HepG2 (cell line): ENCODE measurements around the gene HTD2. TPM values are rescaled to one million over a fixed set of nuclear protein-coding genes. Genes with fewer than 3 reads are reported as not detected.

Experiments used
- ATAC-seq: fragments of 200-7000 bp; cut with Tn5 transposase; 3 replicates; pipeline ENCODE4 v1.9.1; 2020; ENCODE audit warnings: mild to moderate bottlenecking, moderate library complexity
- BruUV-seq: library from RNA; stranded (reverse); fragments of 400-500 nt; replicated peaks from 2 replicates; lab custom pipeline; 2021; lab: Mats Ljungman, UMichigan
- CTCF ChIA-PET: fragments of 300-600 bp; formaldehyde crosslinking; extraction: SDS; loops from one replicate; lab custom pipeline; 2021; ENCODE audit warnings: low total read pairs, inconsistent platforms, low intra/inter-chr PET ratio; lab: Yijun Ruan, JAX
- POLR2A ChIA-PET: fragments of 350-600 bp; sonication (Branson Sonifier 250); formaldehyde crosslinking; loops from one replicate; lab custom pipeline; 2020; ENCODE audit warnings: antibody characterized with exemption, inconsistent platforms; lab: Yijun Ruan, JAX
- DNase-seq: peaks from one replicate; pipeline ENCODE4 v3.0.0-alpha.2; 2015; ENCODE audit warnings: low spot score
- FAIRE-seq: peaks from 3 replicates; lab custom pipeline; 2011; peaks lifted over from hg19 to GRCh38; lab: Jason Lieb, UNC
- H2AFZ ChIP-seq: one replicate; pipeline ENCODE4 v1.6.1; 2011; ENCODE audit warnings: low read length, inconsistent platforms
- H3K27ac ChIP-seq: fragments of 300-600 bp; 3 replicates; pipeline ENCODE4 v1.8.0; 2011; ENCODE audit warnings: mixed run types, mild to moderate bottlenecking, mixed read lengths, low read length, inconsistent platforms; ENCODE audit not compliant: insufficient read depth; ENCODE audit errors: extremely low read length
- H3K27me3 ChIP-seq, 2 experiments: fragments of 200-600 bp in 1 of 2; 2 replicates in 1 of 2; 3 replicates in 1 of 2; pipeline versions ENCODE4 v1.6.0 to v1.8.0; 2011; ENCODE audit warnings: low read length in 2 of 2, mild to moderate bottlenecking in 2 of 2, moderate library complexity in 2 of 2, inconsistent platforms in 1 of 2; ENCODE audit not compliant: insufficient read depth in 2 of 2, control insufficient read depth in 1 of 2
- H3K36me3 ChIP-seq, 2 experiments: fragments of 200-600 bp in 1 of 2; replicated peaks in 1 of 2; 2 replicates in 1 of 2; 3 replicates in 1 of 2; pipeline versions ENCODE4 v1.5.1 to v1.8.0; 2011; ENCODE audit warnings: low read length in 2 of 2, inconsistent platforms in 1 of 2; ENCODE audit not compliant: insufficient read depth in 2 of 2, control insufficient read depth in 1 of 2
- H3K4me1 ChIP-seq: 2 replicates; pipeline ENCODE4 v1.5.1; 2012; ENCODE audit warnings: low read length, inconsistent platforms; ENCODE audit not compliant: insufficient read depth
- H3K4me2 ChIP-seq: 2 replicates; pipeline ENCODE4 v1.6.0; 2011; ENCODE audit warnings: low read depth, low read length, inconsistent platforms
- H3K4me3 ChIP-seq, 3 experiments: fragments of 200-600 bp in 1 of 3; sonication (generic), shearing (Covaris generic) in 1 of 3; replicated peaks in 1 of 3; 2 replicates each; pipeline ENCODE4 v1.5.1; 2011 to 2016; ENCODE audit warnings: low read length in 3 of 3, inconsistent platforms in 2 of 3, low read depth in 2 of 3, mild to moderate bottlenecking in 2 of 3, control low read depth in 1 of 3, mixed read lengths in 1 of 3; ENCODE audit not compliant: insufficient read depth in 1 of 3
- H3K79me2 ChIP-seq: one replicate; pipeline ENCODE4 v1.6.1; 2011; ENCODE audit warnings: low read length, inconsistent platforms; ENCODE audit not compliant: insufficient read depth
- H3K9ac ChIP-seq: 2 replicates; pipeline ENCODE4 v1.6.0; 2011; ENCODE audit warnings: mild to moderate bottlenecking, low read depth, low read length, inconsistent platforms; ENCODE audit not compliant: insufficient read depth
- H3K9me3 ChIP-seq: 2 replicates; pipeline ENCODE4 v1.5.1; 2012; ENCODE audit warnings: mild to moderate bottlenecking, low read length
- H4K20me1 ChIP-seq: 2 replicates; pipeline ENCODE4 v1.6.0; 2011; ENCODE audit warnings: inconsistent platforms, mild to moderate bottlenecking, low read length, moderate library complexity; ENCODE audit not compliant: insufficient read depth
- DMAP1 ChIP-seq: IDR thresholded peaks from 2 replicates; pipeline ENCODE4 v1.6.1; 2016
- DNMT1 ChIP-seq: sonication (generic); formaldehyde crosslinking; IDR thresholded peaks from 2 replicates; pipeline ENCODE4 v1.5.1; 2020; ENCODE audit warnings: mild to moderate bottlenecking, missing genetic modification reagents
- RORA ChIP-seq: sonication (generic); formaldehyde crosslinking; IDR thresholded peaks from 2 replicates; pipeline ENCODE4 v1.5.0; 2020; ENCODE audit warnings: mild to moderate bottlenecking, missing genetic modification reagents, moderate library complexity
- SMAD3 ChIP-seq: sonication (generic); formaldehyde crosslinking; IDR thresholded peaks from 2 replicates; pipeline ENCODE4 v1.4.0; 2020; ENCODE audit warnings: missing genetic modification reagents
- WIZ ChIP-seq: sonication (generic); formaldehyde crosslinking; IDR thresholded peaks from 2 replicates; pipeline ENCODE4 v1.5.1; 2020; ENCODE audit warnings: mild to moderate bottlenecking, missing genetic modification reagents
- ZNF3 ChIP-seq: IDR thresholded peaks from 2 replicates; pipeline ENCODE4 v1.7.0; 2017; ENCODE audit warnings: inconsistent platforms
- WGBS: methylation state at CpG from one replicate; pipeline ENCODE4 v1.1.6; 2017; ENCODE audit warnings: low lambda C conversion rate; 5-methylcytosine and 5-hydroxymethylcytosine counted together
- in situ Hi-C: cut with HindIII; loops from 2 replicates; pipeline ENCODE4 v1.10.0; 2017; ENCODE audit warnings: low pct_unique_long_range_greater_than_20kb; ENCODE audit not compliant: extremely low pct_ligation_motif_present
- intact Hi-C: fragments of 100-400 bp; cut with micrococcal nuclease; formaldehyde crosslinking; loops from one replicate; pipeline ENCODE4 v1.10.0; 2022; ENCODE audit not compliant: unreplicated experiment
- polyA plus RNA-seq, 8 experiments: library from polyadenylated mRNA; depleted of rRNA in 3 of 8; stranded (reverse) in 7 of 8; unstranded in 1 of 8; fragments of >200 nt; fragmentation: Illumina TruSeq in 4 of 8; extraction: Trizol in 4 of 8; gene quantifications; 2 replicates each; pipeline versions ENCODE4 v1.2.1 to v1.2.3, GENCODE V29; 2011 to 2016; ENCODE audit warnings: low read depth in 4 of 8, missing spikeins in 1 of 8, mixed read lengths in 1 of 8; ENCODE audit not compliant: insufficient read depth in 1 of 8
- total RNA-seq, 5 experiments: library from RNA; depleted of rRNA; stranded (reverse); fragments of >200 nt; fragmentation: Illumina TruSeq; extraction: Trizol; gene quantifications; 2 replicates each; pipeline ENCODE4 v1.2.3, GENCODE V29; 2016; ENCODE audit warnings: low read depth in 1 of 5
- TF ChIP-seq, protein P1 (sequence below): sonication (generic); formaldehyde crosslinking; IDR thresholded peaks from 2 replicates; pipeline ENCODE4 v1.5.0; 2020; ENCODE audit warnings: missing genetic modification reagents
- TF ChIP-seq, protein P2 (sequence below): sonication (generic); formaldehyde crosslinking; IDR thresholded peaks from 2 replicates; pipeline ENCODE4 v1.9.0; 2021; ENCODE audit warnings: missing genetic modification reagents, borderline replicate concordance
- TF ChIP-seq, protein P3 (sequence below): sonication (generic); formaldehyde crosslinking; IDR thresholded peaks from 2 replicates; pipeline ENCODE4 v1.5.1; 2020; ENCODE audit warnings: missing genetic modification reagents, mild to moderate bottlenecking, borderline replicate concordance
- TF ChIP-seq, protein P4 (sequence below), 2 experiments: IDR thresholded peaks; 2 replicates each; pipeline ENCODE4 v1.6.1; 2011 to 2012; ENCODE audit warnings: low read length in 2 of 2, borderline replicate concordance in 1 of 2, low read depth in 1 of 2, mild to moderate bottlenecking in 1 of 2, moderate library complexity in 1 of 2

The HTD2 gene
- total and polyA plus RNA-seq, 2 of the 13 experiments (the other 11 are each of a cell fraction or from before 2014, with no cell fraction given) = 8.6 to 13.7 TPM

DNA sequence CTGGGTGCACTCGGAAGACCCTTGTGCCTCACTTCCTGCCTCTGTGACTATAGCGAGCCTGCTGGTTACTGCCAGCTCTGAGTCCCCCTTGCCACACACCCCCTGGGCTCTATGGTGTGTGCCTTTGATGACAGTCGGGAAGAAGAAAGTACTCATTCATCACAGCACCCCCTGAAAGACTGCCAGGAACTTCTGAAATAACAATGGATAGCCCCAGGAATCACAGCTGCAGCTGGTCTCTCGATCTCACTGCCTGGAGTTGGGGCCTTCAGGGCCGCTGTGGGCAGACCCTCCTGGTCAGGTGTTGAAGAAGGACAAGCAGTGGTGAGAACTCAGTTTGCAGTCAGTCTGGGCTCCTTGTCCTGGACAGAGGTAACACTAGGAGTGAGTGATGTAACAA lies 10.1 kb upstream of the HTD2 start:
- ATAC-seq (no peak; the same call in 2 of the 3 replicates), FAIRE-seq (no peak), DNase-seq (no peak)
- no peaks in the 10 kb centered on the region for H3K9me3 ChIP-seq
- H3K4me3 ChIP-seq = no peak overlapping the region
- in situ Hi-C loops = no loop called here
- no peak overlapping the region for H3K27ac ChIP-seq
- no peaks in the 10 kb centered on the region for H3K27me3 ChIP-seq
- no TSS peak for BruUV-seq
- no peak for TF ChIP-seq RORA (CRISPR knock-in tag)
- TF ChIP-seq, protein P1, sequence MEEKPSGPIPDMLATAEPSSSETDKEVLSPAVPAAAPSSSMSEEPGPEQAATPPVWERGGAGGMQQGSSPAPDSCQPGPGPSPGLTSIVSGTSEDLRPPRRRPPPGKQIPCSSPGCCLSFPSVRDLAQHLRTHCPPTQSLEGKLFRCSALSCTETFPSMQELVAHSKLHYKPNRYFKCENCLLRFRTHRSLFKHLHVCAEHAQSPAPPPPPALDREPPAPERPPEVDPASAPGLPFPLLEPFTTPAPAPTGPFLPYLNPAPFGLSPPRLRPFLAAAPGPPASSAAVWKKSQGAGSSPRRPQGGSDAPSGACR (CRISPR knock-in tag) = no peak
- TF ChIP-seq WIZ = no peak
- H3K36me3 ChIP-seq = no peaks in the 10 kb centered on the region; a peak in 1 of 5 replicates
- 80% methylated on average over 4 of the region's 5 CpGs for WGBS
- H2AFZ ChIP-seq = no peak overlapping the region
- no peaks in the 10 kb centered on the region for H3K79me2 ChIP-seq
- no peak overlapping the region for H3K9ac ChIP-seq
- H3K4me1 ChIP-seq = peaks cover 21% of the 10 kb centered on the region
- no peak overlapping the region for H3K4me2 ChIP-seq
- intact Hi-C loops = no loop called here
- ChIA-PET CTCF (no interaction called here), POLR2A (interaction anchor here (1.1 to 1.3 kb wide), 2 partner anchors 10 to 110 kb away, joined by 3 read pairs; partner anchors contain the start of genes HTD2 and RPP14)
- no peaks in the 10 kb centered on the region for H4K20me1 ChIP-seq

GRCh38 chr3:58296843-58297242 lies 9.5 kb upstream of the HTD2 start:
- Histone ChIP-seq H2AFZ (no peak overlapping the region), H3K79me2 (no peaks in the 10 kb centered on the region), H3K36me3 (no peaks in the 10 kb centered on the region; a peak in 1 of 5 replicates), H3K27ac (no peak overlapping the region), H3K9ac (no peak overlapping the region), H3K4me3 (no peak overlapping the region), H3K27me3 (0 out of 5 replicates have a peak, but pooled peaks cover 0 to 3% of the 10 kb centered on the region in 2 experiments), H3K4me2 (no peak overlapping the region), H4K20me1 (no peaks in the 10 kb centered on the region), H3K9me3 (no peaks in the 10 kb centered on the region), H3K4me1 (peaks cover 21% of the 10 kb centered on the region)
- FAIRE-seq (no peak), DNase-seq (no peak), ATAC-seq (no peak)
- TF ChIP-seq, protein P2, sequence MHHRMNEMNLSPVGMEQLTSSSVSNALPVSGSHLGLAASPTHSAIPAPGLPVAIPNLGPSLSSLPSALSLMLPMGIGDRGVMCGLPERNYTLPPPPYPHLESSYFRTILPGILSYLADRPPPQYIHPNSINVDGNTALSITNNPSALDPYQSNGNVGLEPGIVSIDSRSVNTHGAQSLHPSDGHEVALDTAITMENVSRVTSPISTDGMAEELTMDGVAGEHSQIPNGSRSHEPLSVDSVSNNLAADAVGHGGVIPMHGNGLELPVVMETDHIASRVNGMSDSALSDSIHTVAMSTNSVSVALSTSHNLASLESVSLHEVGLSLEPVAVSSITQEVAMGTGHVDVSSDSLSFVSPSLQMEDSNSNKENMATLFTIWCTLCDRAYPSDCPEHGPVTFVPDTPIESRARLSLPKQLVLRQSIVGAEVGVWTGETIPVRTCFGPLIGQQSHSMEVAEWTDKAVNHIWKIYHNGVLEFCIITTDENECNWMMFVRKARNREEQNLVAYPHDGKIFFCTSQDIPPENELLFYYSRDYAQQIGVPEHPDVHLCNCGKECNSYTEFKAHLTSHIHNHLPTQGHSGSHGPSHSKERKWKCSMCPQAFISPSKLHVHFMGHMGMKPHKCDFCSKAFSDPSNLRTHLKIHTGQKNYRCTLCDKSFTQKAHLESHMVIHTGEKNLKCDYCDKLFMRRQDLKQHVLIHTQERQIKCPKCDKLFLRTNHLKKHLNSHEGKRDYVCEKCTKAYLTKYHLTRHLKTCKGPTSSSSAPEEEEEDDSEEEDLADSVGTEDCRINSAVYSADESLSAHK (CRISPR knock-in tag) = no peak
- TF ChIP-seq DMAP1 (CRISPR knock-in tag) = no peak
- no peak for TF ChIP-seq DNMT1 (CRISPR knock-in tag)
- TF ChIP-seq, protein P3, sequence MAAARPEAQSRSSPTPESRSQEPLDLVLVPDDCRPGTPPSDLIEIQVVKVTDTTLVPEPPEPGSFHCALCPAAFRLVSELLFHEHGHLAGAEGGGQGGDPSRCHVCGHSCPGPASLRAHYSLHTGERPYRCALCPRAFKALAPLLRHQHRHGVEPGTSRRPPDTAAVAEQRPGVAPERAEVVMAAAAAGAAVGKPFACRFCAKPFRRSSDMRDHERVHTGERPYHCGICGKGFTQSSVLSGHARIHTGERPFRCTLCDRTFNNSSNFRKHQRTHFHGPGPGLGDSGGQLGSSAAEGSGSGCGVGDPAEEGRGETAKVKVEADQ = no peak
- TF ChIP-seq SMAD3 = no peak
- TF ChIP-seq, protein P4, sequence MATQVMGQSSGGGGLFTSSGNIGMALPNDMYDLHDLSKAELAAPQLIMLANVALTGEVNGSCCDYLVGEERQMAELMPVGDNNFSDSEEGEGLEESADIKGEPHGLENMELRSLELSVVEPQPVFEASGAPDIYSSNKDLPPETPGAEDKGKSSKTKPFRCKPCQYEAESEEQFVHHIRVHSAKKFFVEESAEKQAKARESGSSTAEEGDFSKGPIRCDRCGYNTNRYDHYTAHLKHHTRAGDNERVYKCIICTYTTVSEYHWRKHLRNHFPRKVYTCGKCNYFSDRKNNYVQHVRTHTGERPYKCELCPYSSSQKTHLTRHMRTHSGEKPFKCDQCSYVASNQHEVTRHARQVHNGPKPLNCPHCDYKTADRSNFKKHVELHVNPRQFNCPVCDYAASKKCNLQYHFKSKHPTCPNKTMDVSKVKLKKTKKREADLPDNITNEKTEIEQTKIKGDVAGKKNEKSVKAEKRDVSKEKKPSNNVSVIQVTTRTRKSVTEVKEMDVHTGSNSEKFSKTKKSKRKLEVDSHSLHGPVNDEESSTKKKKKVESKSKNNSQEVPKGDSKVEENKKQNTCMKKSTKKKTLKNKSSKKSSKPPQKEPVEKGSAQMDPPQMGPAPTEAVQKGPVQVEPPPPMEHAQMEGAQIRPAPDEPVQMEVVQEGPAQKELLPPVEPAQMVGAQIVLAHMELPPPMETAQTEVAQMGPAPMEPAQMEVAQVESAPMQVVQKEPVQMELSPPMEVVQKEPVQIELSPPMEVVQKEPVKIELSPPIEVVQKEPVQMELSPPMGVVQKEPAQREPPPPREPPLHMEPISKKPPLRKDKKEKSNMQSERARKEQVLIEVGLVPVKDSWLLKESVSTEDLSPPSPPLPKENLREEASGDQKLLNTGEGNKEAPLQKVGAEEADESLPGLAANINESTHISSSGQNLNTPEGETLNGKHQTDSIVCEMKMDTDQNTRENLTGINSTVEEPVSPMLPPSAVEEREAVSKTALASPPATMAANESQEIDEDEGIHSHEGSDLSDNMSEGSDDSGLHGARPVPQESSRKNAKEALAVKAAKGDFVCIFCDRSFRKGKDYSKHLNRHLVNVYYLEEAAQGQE (IDR thresholded peaks at IDR 0.05; ENCODE audit: borderline replicate concordance in 1 of 2, low read depth in 1 of 2, low read length in 2 of 2) = no peak
- no peak for TF ChIP-seq ZNF3
- CTCF ChIA-PET = no interaction called here
- in situ Hi-C loops (no loop called here), intact Hi-C loops (no loop called here)
- 90% methylated on average over 5 of the region's 6 CpGs for WGBS
- no TSS peak for BruUV-seq
- POLR2A ChIA-PET = interaction anchor here (1.1 to 1.3 kb wide), 2 partner anchors 10 to 110 kb away, joined by 3 read pairs; partner anchors contain the start of genes HTD2 and RPP14
